IMR-90 (cell line): ENCODE results near the gene AMOTL1. TPM values are rescaled to one million over a fixed set of nuclear protein-coding genes. Genes with fewer than 3 reads are reported as not detected.

Experiments
- ATAC-seq: fragments of 200-7000 bp; cut with Tn5 transposase; 2 replicates; pipeline ENCODE4 v1.9.1; 2020; ENCODE audit warnings: low read depth, mild to moderate bottlenecking, moderate library complexity
- BruUV-seq: library from RNA; stranded (reverse); fragments of 400-500 nt; replicated peaks from 2 replicates; lab custom pipeline; 2021; lab: Mats Ljungman, UMichigan
- CTCF ChIA-PET: fragments of 300-600 bp; formaldehyde crosslinking; extraction: SDS; loops from one replicate; lab custom pipeline; 2021; ENCODE audit warnings: antibody characterized with exemption; lab: Yijun Ruan, JAX
- POLR2A ChIA-PET: fragments of 300-600 bp; sonication (Branson Sonifier 250); formaldehyde crosslinking; loops from one replicate; lab custom pipeline; 2022; ENCODE audit warnings: antibody characterized with exemption; ENCODE audit not compliant: unreplicated experiment; lab: Charles Lee
- DNase-seq: peaks from one replicate; pipeline ENCODE4 v3.0.0; 2013
- H2AFZ ChIP-seq: replicated peaks from 2 replicates; pipeline ENCODE3; 2013; ENCODE audit warnings: low read length, mild to moderate bottlenecking; ENCODE audit not compliant: poor library complexity
- H2AK5ac ChIP-seq: 2 replicates; pipeline ENCODE4 v1.6.1; 2013; ENCODE audit warnings: low read depth, low read length, inconsistent platforms
- H2AK9ac ChIP-seq: replicated peaks from 2 replicates; pipeline ENCODE3; 2013; ENCODE audit warnings: mild to moderate bottlenecking, low read depth, low read length, moderate library complexity; ENCODE audit not compliant: poor library complexity
- H2BK120ac ChIP-seq: 2 replicates; pipeline ENCODE4 v1.6.1; 2013; ENCODE audit warnings: low read depth, low read length, inconsistent platforms
- H2BK15ac ChIP-seq: 3 replicates; pipeline ENCODE4 v1.6.1; 2013; ENCODE audit warnings: low read depth, low read length, inconsistent platforms
- H2BK20ac ChIP-seq: 2 replicates; pipeline ENCODE4 v1.6.1; 2013; ENCODE audit warnings: low read depth, mild to moderate bottlenecking, inconsistent platforms, low read length, moderate library complexity
- H2BK5ac ChIP-seq: 2 replicates; pipeline ENCODE4 v1.6.1; 2013; ENCODE audit warnings: mild to moderate bottlenecking, low read depth, low read length, inconsistent platforms; ENCODE audit not compliant: poor library complexity, severe bottlenecking
- H3K14ac ChIP-seq: replicated peaks from 2 replicates; pipeline ENCODE4 v1.6.1; 2013; ENCODE audit warnings: low read depth, low read length, inconsistent platforms
- H3K18ac ChIP-seq: 2 replicates; pipeline ENCODE4 v1.6.1; 2013; ENCODE audit warnings: low read depth, low read length, control low read depth
- H3K23ac ChIP-seq: 2 replicates; pipeline ENCODE4 v1.6.1; 2013; ENCODE audit warnings: low read depth, low read length, inconsistent platforms
- H3K27ac ChIP-seq: 2 replicates; pipeline ENCODE4 v1.5.1; 2013; ENCODE audit warnings: mild to moderate bottlenecking, control low read depth, low read length; ENCODE audit not compliant: insufficient read depth
- H3K27me3 ChIP-seq: 2 replicates; pipeline ENCODE4 v1.6.1; 2013; ENCODE audit warnings: low read length; ENCODE audit not compliant: control insufficient read depth, insufficient read depth
- H3K36me3 ChIP-seq: 2 replicates; pipeline ENCODE4 v1.6.1; 2013; ENCODE audit warnings: low read length, mixed read lengths; ENCODE audit not compliant: control insufficient read depth, insufficient read depth
- H3K4ac ChIP-seq: 2 replicates; pipeline ENCODE4 v1.6.1; 2013; ENCODE audit warnings: low read depth, low read length, inconsistent platforms
- H3K4me1 ChIP-seq: 2 replicates; pipeline ENCODE4 v1.6.1; 2013; ENCODE audit warnings: low read length, mixed read lengths; ENCODE audit not compliant: control insufficient read depth, insufficient read depth
- H3K4me2 ChIP-seq: 2 replicates; pipeline ENCODE4 v1.6.1; 2013; ENCODE audit warnings: low read depth, mild to moderate bottlenecking, control low read depth, low read length, moderate library complexity
- H3K4me3 ChIP-seq: 2 replicates; pipeline ENCODE4 v1.5.1; 2013; ENCODE audit warnings: low read depth, mild to moderate bottlenecking, control low read depth, low read length, moderate library complexity; ENCODE audit not compliant: insufficient read depth
- H3K56ac ChIP-seq: 2 replicates; pipeline ENCODE4 v1.6.1; 2013; ENCODE audit warnings: low read length, inconsistent platforms; ENCODE audit not compliant: insufficient read depth; ENCODE audit errors: extremely low read depth
- H3K79me1 ChIP-seq, 2 experiments: 2 replicates each; pipeline ENCODE4 v1.6.1; 2013; ENCODE audit warnings: low read length in 2 of 2, inconsistent platforms in 1 of 2, low read depth in 1 of 2
- H3K9ac ChIP-seq: 2 replicates; pipeline ENCODE4 v1.6.1; 2013; ENCODE audit warnings: low read depth, low read length, control low read depth
- H3K9me1 ChIP-seq: 2 replicates; pipeline ENCODE4 v1.6.1; 2013; ENCODE audit warnings: low read length, inconsistent platforms; ENCODE audit not compliant: insufficient read depth
- H3K9me3 ChIP-seq: 2 replicates; pipeline ENCODE4 v1.6.1; 2013; ENCODE audit warnings: low read length; ENCODE audit not compliant: control insufficient read depth, insufficient read depth
- H4K20me1 ChIP-seq: 2 replicates; pipeline ENCODE4 v1.6.1; 2013; ENCODE audit warnings: low read length, inconsistent platforms; ENCODE audit not compliant: insufficient read depth
- H4K5ac ChIP-seq: 2 replicates; pipeline ENCODE4 v1.6.1; 2013; ENCODE audit warnings: mild to moderate bottlenecking, low read depth, low read length, control low read depth
- H4K8ac ChIP-seq, 2 experiments: 2 replicates each; pipeline ENCODE4 v1.6.1; 2013; ENCODE audit warnings: low read depth in 2 of 2, low read length in 2 of 2, control low read depth in 1 of 2, inconsistent platforms in 1 of 2
- H4K91ac ChIP-seq: 2 replicates; pipeline ENCODE4 v1.6.1; 2013; ENCODE audit warnings: low read depth, low read length, inconsistent platforms; ENCODE audit not compliant: insufficient read depth
- BHLHE40 ChIP-seq: fragments of 150-350 bp; IDR thresholded peaks from 2 replicates; pipeline ENCODE4 v1.6.1; 2016; ENCODE audit warnings: mild to moderate bottlenecking, low read depth, low read length
- CEBPB ChIP-seq: IDR thresholded peaks from 2 replicates; pipeline ENCODE4 v1.6.1; 2012; ENCODE audit warnings: low read depth, low read length, improper control_type of control experiment
- CHD1 ChIP-seq: IDR thresholded peaks from 2 replicates; pipeline ENCODE4 v1.6.1; 2012; ENCODE audit warnings: low read depth, low read length, improper control_type of control experiment
- FOS ChIP-seq: fragments of 150-350 bp; IDR thresholded peaks from 2 replicates; pipeline ENCODE4 v1.6.1; 2016; ENCODE audit warnings: low read depth, low read length
- MAFK ChIP-seq: IDR thresholded peaks from 2 replicates; pipeline ENCODE4 v1.6.1; 2012; ENCODE audit warnings: low read depth, low read length, improper control_type of control experiment
- MAZ ChIP-seq: IDR thresholded peaks from 2 replicates; pipeline ENCODE4 v1.6.1; 2012; ENCODE audit warnings: low read depth, mild to moderate bottlenecking, low read length, improper control_type of control experiment, moderate library complexity, borderline replicate concordance
- MXI1 ChIP-seq: IDR thresholded peaks from 2 replicates; pipeline ENCODE4 v1.6.1; 2012; ENCODE audit warnings: low read depth, mild to moderate bottlenecking, low read length, moderate library complexity, borderline replicate concordance
- NFE2L2 ChIP-seq: fragments of 150-350 bp; IDR thresholded peaks from 2 replicates; pipeline ENCODE4 v1.6.1; 2016; ENCODE audit warnings: low read depth, mild to moderate bottlenecking, low read length
- POLR2A ChIP-seq: IDR thresholded peaks from 2 replicates; pipeline ENCODE4 v1.6.1; 2012; ENCODE audit warnings: mild to moderate bottlenecking, low read depth, low read length
- RAD21 ChIP-seq: IDR thresholded peaks from 2 replicates; pipeline ENCODE4 v1.6.1; 2012; ENCODE audit warnings: low read length, improper control_type of control experiment
- RCOR1 ChIP-seq: IDR thresholded peaks from 2 replicates; pipeline ENCODE4 v1.6.1; 2012; ENCODE audit warnings: mild to moderate bottlenecking, low read length, improper control_type of control experiment; ENCODE audit not compliant: insufficient replicate concordance
- RFX5 ChIP-seq: IDR thresholded peaks from 2 replicates; pipeline ENCODE4 v1.8.0; 2012; ENCODE audit warnings: low read depth, mild to moderate bottlenecking, low read length, moderate library complexity
- SMC3 ChIP-seq: fragments of 150-350 bp; IDR thresholded peaks from 2 replicates; pipeline ENCODE4 v1.6.1; 2016; ENCODE audit warnings: low read depth, mild to moderate bottlenecking, antibody characterized with exemption, low read length, moderate library complexity
- WGBS, 2 experiments: methylation state at CpG; one replicate each; pipeline versions ENCODE4 v1.1.5 to v1.1.7; 2013; ENCODE audit warnings: missing lambda C conversion rate in 2 of 2; ENCODE audit not compliant: insufficient read length in 1 of 2; ENCODE audit errors: extremely low coverage in 2 of 2; 5-methylcytosine and 5-hydroxymethylcytosine counted together
- dilution Hi-C: fragments of 300-500 bp; cut with HindIII; formaldehyde crosslinking; loops from one replicate; pipeline ENCODE4 v1.14.3; 2018; ENCODE audit warnings: low sequenced_read_pairs; ENCODE audit not compliant: unreplicated experiment
- in situ Hi-C: fragments of 300-500 bp; cut with MboI; formaldehyde crosslinking; loops from 3 replicates; pipeline ENCODE4 v1.14.3; 2019; ENCODE audit warnings: low sequenced_read_pairs, inconsistent platforms, mixed read lengths
- intact Hi-C: fragments of 100-400 bp; cut with micrococcal nuclease; formaldehyde crosslinking; loops from 2 replicates; pipeline ENCODE4 v1.10.0; 2022
- polyA plus RNA-seq, 3 experiments: library from polyadenylated mRNA; depleted of rRNA; stranded (reverse); fragments of >200 nt; gene quantifications; 2 replicates each; pipeline ENCODE4 v1.2.3, GENCODE V29; 2012; ENCODE audit warnings: low replicate concordance in 1 of 3
- total RNA-seq: library from RNA; depleted of rRNA; stranded (reverse); fragments of >200 nt; gene quantifications from 2 replicates; pipeline ENCODE4 v1.2.3, GENCODE V29; 2012
- TF ChIP-seq, protein P1 (sequence below): fragments of 150-350 bp; IDR thresholded peaks from 2 replicates; pipeline ENCODE4 v1.6.1; 2016; ENCODE audit warnings: low read depth, mild to moderate bottlenecking, low read length, moderate library complexity, borderline replicate concordance
- TF ChIP-seq, protein P2 (sequence below): fragments of 150-350 bp; IDR thresholded peaks from 2 replicates; pipeline ENCODE4 v1.6.1; 2017; ENCODE audit warnings: mild to moderate bottlenecking, antibody characterized with exemption, low read length, low read depth
- TF ChIP-seq, protein P3 (sequence below): conservative IDR thresholded peaks from 2 replicates; pipeline ENCODE4 v1.5.1; 2012; ENCODE audit warnings: mild to moderate bottlenecking, low read depth, low read length, improper control_type of control experiment

AMOTL1 gene
- total and polyA plus RNA-seq, 2 of the 4 experiments (the other 2 are of a cell fraction) = 18.6 to 49.5 TPM

DNA sequence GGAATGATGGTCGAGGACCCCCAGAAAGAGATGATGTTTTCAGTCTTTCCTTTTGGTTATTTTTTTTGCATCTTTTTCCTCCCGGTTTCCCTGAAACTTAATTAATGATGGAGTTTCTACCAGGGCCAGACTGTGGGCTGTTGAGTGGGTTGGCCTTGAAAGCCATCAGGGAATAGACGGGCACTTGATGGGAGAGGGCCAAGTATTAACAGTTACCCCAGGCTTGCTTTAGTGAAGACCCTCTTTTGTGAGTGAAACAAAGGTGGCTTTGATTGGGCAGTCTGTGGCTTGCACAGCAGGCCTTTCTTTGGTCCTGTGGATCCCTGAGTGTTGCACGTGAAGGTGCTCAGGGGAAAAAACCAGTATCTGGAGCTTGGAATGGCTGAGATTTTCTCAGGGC, 56.9 kb downstream of the AMOTL1 start:
- Histone ChIP-seq H2AK5ac (no peak overlapping the region), H3K27ac (no peak overlapping the region), H4K91ac (no peak overlapping the region), H3K4me3 (no peak overlapping the region), H3K4me1 (0 out of 2 replicates have a peak, but pooled peaks cover 2% of the 10 kb centered on the region), H4K8ac (no peak overlapping the region), H3K4me2 (no peak overlapping the region), H3K9me3 (no peaks in the 10 kb centered on the region), H3K79me1 (peaks cover 64 to 79% of the 10 kb centered on the region in 2 experiments), H3K9ac (no peak overlapping the region), H2BK5ac (no peak overlapping the region), H3K56ac (no peak overlapping the region), H2BK20ac (no peak overlapping the region), H4K5ac (no peak overlapping the region; the same call in 1 of the 2 replicates), H2BK120ac (no peak overlapping the region), H3K9me1 (peaks cover 12% of the 10 kb centered on the region; the same call in 1 of the 2 replicates), H3K14ac (no peak overlapping the region), H3K23ac (no peak overlapping the region), H2AFZ (no peak overlapping the region), H3K18ac (no peak overlapping the region), H4K20me1 (no peaks in the 10 kb centered on the region; the same call in 1 of the 2 replicates), H3K4ac (no peak overlapping the region), H2BK15ac (no peak overlapping the region), H3K27me3 (no peaks in the 10 kb centered on the region), H2AK9ac (no peak overlapping the region), H3K36me3 (peaks cover 70% of the 10 kb centered on the region)
- TF ChIP-seq MAFK (no peak), RFX5 (no peak), POLR2A (no peak), MAZ (no peak), BHLHE40 (no peak), SMC3 (no peak), CHD1 (no peak), NFE2L2 (no peak), FOS (no peak), RAD21 (no peak), MXI1 (no peak), CEBPB (no peak), RCOR1 (no peak)
- TF ChIP-seq, protein P1, sequence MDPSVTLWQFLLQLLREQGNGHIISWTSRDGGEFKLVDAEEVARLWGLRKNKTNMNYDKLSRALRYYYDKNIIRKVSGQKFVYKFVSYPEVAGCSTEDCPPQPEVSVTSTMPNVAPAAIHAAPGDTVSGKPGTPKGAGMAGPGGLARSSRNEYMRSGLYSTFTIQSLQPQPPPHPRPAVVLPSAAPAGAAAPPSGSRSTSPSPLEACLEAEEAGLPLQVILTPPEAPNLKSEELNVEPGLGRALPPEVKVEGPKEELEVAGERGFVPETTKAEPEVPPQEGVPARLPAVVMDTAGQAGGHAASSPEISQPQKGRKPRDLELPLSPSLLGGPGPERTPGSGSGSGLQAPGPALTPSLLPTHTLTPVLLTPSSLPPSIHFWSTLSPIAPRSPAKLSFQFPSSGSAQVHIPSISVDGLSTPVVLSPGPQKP = no peak
- TF ChIP-seq, protein P2, sequence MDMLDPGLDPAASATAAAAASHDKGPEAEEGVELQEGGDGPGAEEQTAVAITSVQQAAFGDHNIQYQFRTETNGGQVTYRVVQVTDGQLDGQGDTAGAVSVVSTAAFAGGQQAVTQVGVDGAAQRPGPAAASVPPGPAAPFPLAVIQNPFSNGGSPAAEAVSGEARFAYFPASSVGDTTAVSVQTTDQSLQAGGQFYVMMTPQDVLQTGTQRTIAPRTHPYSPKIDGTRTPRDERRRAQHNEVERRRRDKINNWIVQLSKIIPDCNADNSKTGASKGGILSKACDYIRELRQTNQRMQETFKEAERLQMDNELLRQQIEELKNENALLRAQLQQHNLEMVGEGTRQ = no peak
- TF ChIP-seq, protein P3, sequence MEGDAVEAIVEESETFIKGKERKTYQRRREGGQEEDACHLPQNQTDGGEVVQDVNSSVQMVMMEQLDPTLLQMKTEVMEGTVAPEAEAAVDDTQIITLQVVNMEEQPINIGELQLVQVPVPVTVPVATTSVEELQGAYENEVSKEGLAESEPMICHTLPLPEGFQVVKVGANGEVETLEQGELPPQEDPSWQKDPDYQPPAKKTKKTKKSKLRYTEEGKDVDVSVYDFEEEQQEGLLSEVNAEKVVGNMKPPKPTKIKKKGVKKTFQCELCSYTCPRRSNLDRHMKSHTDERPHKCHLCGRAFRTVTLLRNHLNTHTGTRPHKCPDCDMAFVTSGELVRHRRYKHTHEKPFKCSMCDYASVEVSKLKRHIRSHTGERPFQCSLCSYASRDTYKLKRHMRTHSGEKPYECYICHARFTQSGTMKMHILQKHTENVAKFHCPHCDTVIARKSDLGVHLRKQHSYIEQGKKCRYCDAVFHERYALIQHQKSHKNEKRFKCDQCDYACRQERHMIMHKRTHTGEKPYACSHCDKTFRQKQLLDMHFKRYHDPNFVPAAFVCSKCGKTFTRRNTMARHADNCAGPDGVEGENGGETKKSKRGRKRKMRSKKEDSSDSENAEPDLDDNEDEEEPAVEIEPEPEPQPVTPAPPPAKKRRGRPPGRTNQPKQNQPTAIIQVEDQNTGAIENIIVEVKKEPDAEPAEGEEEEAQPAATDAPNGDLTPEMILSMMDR = no peak
- WGBS, 2 experiments = no CpG with 5 or more reads among the region's 4 CpGs
- intact Hi-C loops = no loop called here
- in situ Hi-C loops = no loop called here
- dilution Hi-C loops = no loop called here
- no TSS peak for BruUV-seq
- DNase-seq (no peak), ATAC-seq (no peak)
- CTCF ChIA-PET = no interaction called here
- POLR2A ChIA-PET = no interaction called here
